Stimulated activated CD4-positive, alpha-beta T cell treated with anti-CD3 and anti-CD28 coated beads, Interleukin-15, amount 100 ng/mL, for 1 hour (primary cell): Measurements from ENCODE around the gene IL1RAPL1.

Experiments
- DNase-seq, 2 donors: peaks; one replicate each; pipeline ENCODE4 v3.0.0-alpha.2; 2020; ENCODE audit warnings: low read depth in 1 of 2, low spot score in 1 of 2

The IL1RAPL1 gene

GRCh38 chrX:29496636-29497180 lies 909.5 kb downstream of the IL1RAPL1 start:
- DNase-seq, result no peak

GRCh38 chrX:29506729-29507128 lies 919.5 kb downstream of the IL1RAPL1 start:
- no peak for DNase-seq

GRCh38 chrX:29518100-29518499 lies 930.9 kb downstream of the IL1RAPL1 start:
- DNase-seq, result no peak

- no peak for DNase-seq
Measured at GRCh38 chrX:29528281-29528680, 941.0 kb downstream of the IL1RAPL1 start.

GRCh38 chrX:29530501-29530900 lies 943.3 kb downstream of the IL1RAPL1 start:
- DNase-seq, result no peak

- no peak for DNase-seq
Measured at GRCh38 chrX:29531336-29531735, 944.1 kb downstream of the IL1RAPL1 start.

GRCh38 chrX:29535212-29536162 lies 948.2 kb downstream of the IL1RAPL1 start:
- no peak for DNase-seq

GRCh38 chrX:29541038-29541437 lies 953.8 kb downstream of the IL1RAPL1 start:
- no peak for DNase-seq

- no peak for DNase-seq
Measured at GRCh38 chrX:29542152-29542551, 954.9 kb downstream of the IL1RAPL1 start.

GRCh38 chrX:29545878-29546277 lies 958.6 kb downstream of the IL1RAPL1 start:
- DNase-seq, result no peak

- DNase-seq, result no peak
Measured at GRCh38 chrX:29547877-29548276, 960.6 kb downstream of the IL1RAPL1 start.

GRCh38 chrX:29553542-29553941 lies 966.3 kb downstream of the IL1RAPL1 start:
- no peak for DNase-seq

- no peak for DNase-seq
Measured at GRCh38 chrX:29555465-29556091, 968.3 kb downstream of the IL1RAPL1 start.

GRCh38 chrX:29560065-29560464 lies 972.8 kb downstream of the IL1RAPL1 start:
- no peak for DNase-seq

- DNase-seq, result no peak
Measured at GRCh38 chrX:29561417-29561816, 974.2 kb downstream of the IL1RAPL1 start.

GRCh38 chrX:29580560-29580959 lies 993.3 kb downstream of the IL1RAPL1 start:
- no peak for DNase-seq

- no peak for DNase-seq
Measured at GRCh38 chrX:29581223-29581622, 994.0 kb downstream of the IL1RAPL1 start.

GRCh38 chrX:29587107-29587506 lies 999.9 kb downstream of the IL1RAPL1 start:
- DNase-seq, result no peak

GRCh38 chrX:29590921-29591320 lies 1003.7 kb downstream of the IL1RAPL1 start:
- no peak for DNase-seq

- DNase-seq, result no peak
Measured at GRCh38 chrX:29604381-29604780, 1017.1 kb downstream of the IL1RAPL1 start.

GRCh38 chrX:29617276-29617675 lies 1030.0 kb downstream of the IL1RAPL1 start:
- DNase-seq, result no peak

- no peak for DNase-seq
Measured at GRCh38 chrX:29617725-29618124, 1030.5 kb downstream of the IL1RAPL1 start.
